ENCODE measurements around the gene COBL.

DNA sequence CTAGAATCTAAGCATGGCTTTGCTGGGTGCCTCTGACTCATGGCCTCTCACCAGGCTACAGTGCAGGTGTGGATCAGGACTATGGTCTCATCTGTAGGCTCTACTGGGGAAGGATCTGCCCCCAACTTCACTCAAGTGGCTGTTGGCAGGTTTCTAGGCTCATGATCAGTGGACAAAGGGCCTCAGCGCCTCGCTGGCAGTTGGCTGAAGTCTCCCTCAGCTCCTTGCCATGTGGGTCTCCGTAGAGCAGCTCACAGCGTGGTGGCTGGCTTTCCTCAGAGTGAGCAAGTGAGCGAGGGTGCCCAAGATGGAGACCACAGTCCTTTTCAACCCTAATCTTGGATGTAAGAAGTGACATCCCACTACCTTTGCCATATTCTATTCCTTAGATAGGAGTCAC is 238.0 kb downstream of the COBL start:
- TF ChIP-seq, protein P1, sequence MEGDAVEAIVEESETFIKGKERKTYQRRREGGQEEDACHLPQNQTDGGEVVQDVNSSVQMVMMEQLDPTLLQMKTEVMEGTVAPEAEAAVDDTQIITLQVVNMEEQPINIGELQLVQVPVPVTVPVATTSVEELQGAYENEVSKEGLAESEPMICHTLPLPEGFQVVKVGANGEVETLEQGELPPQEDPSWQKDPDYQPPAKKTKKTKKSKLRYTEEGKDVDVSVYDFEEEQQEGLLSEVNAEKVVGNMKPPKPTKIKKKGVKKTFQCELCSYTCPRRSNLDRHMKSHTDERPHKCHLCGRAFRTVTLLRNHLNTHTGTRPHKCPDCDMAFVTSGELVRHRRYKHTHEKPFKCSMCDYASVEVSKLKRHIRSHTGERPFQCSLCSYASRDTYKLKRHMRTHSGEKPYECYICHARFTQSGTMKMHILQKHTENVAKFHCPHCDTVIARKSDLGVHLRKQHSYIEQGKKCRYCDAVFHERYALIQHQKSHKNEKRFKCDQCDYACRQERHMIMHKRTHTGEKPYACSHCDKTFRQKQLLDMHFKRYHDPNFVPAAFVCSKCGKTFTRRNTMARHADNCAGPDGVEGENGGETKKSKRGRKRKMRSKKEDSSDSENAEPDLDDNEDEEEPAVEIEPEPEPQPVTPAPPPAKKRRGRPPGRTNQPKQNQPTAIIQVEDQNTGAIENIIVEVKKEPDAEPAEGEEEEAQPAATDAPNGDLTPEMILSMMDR (IDR thresholded peaks at IDR 0.05), result no peak
- no peak for TF ChIP-seq POLR2A (IDR thresholded peaks at IDR 0.05)
